GM19023 (cell line): ENCODE measurements around the gene DSG1.
"Not testable (repeated sequence)": the region's sequence is repeated elsewhere in the genome, so short reads cannot be mapped to it uniquely, and the experiment has no call there.

Source experiments
- ATAC-seq: cut with Tn5 transposase; IDR thresholded peaks from one replicate; pipeline ENCODE4 v1.9.1; 2021; ENCODE audit warnings: mild to moderate bottlenecking, moderate library complexity; ENCODE audit not compliant: unreplicated experiment

Gene DSG1

GRCh38 chr18:31317860-31318259 is at the start of gene DSG1:
DSG1 (plus strand) TSS chr18:31318160; CDS start chr18:31318301, 141 bp downstream.
- ATAC-seq, result no peak

- ATAC-seq, result no peak
Observed at GRCh38 chr18:31268985-31269406, 49.0 kb upstream of the DSG1 start.

- no peak for ATAC-seq
Observed at GRCh38 chr18:31269566-31269965, 48.4 kb upstream of the DSG1 start.

GRCh38 chr18:31270578-31270977 is 47.4 kb upstream of the DSG1 start:
- no peak for ATAC-seq

GRCh38 chr18:31273812-31274527 is 44.0 kb upstream of the DSG1 start:
- ATAC-seq, result no peak

GRCh38 chr18:31274931-31275330 is 43.0 kb upstream of the DSG1 start:
- ATAC-seq, result no peak

GRCh38 chr18:31275722-31276463 is 42.1 kb upstream of the DSG1 start:
- ATAC-seq, result no peak

- ATAC-seq, result no peak
Observed at GRCh38 chr18:31278609-31279071, 39.3 kb upstream of the DSG1 start.

- ATAC-seq, result no peak
Observed at GRCh38 chr18:31280502-31280901, 37.5 kb upstream of the DSG1 start.

- no peak for ATAC-seq
Observed at GRCh38 chr18:31281437-31281836, 36.5 kb upstream of the DSG1 start.

- ATAC-seq, result not testable (repeated sequence)
Observed at GRCh38 chr18:31289446-31289845, 28.5 kb upstream of the DSG1 start.

- ATAC-seq, result no peak
Observed at GRCh38 chr18:31291688-31292087, 26.3 kb upstream of the DSG1 start.

GRCh38 chr18:31294199-31294747 is 23.7 kb upstream of the DSG1 start:
- no peak for ATAC-seq

- ATAC-seq, result no peak
Observed at GRCh38 chr18:31297248-31297647, 20.7 kb upstream of the DSG1 start.

GRCh38 chr18:31301201-31301655 is 16.7 kb upstream of the DSG1 start:
- no peak for ATAC-seq

GRCh38 chr18:31302991-31303390 is 15.0 kb upstream of the DSG1 start:
- ATAC-seq, result no peak

GRCh38 chr18:31303771-31304170 is 14.2 kb upstream of the DSG1 start:
- no peak for ATAC-seq

- ATAC-seq, result no peak
Observed at GRCh38 chr18:31309115-31309514, 8.8 kb upstream of the DSG1 start.

GRCh38 chr18:31316974-31317373 is 986 bp upstream of the DSG1 start:
- ATAC-seq, result no peak

- ATAC-seq, result no peak
Observed at GRCh38 chr18:31321719-31322118, 3.8 kb downstream of the DSG1 start.

- no peak for ATAC-seq
Observed at GRCh38 chr18:31325051-31325450, 7.1 kb downstream of the DSG1 start.
